ENCODE results near the gene ZNF587.
"Not testable (repeated sequence)": the region's sequence is repeated elsewhere in the genome, so short reads cannot be mapped to it uniquely, and the experiment has no call there.

ZNF587 gene

GRCh38 chr19:57823155-57823554 is 26.5 kb upstream of the ZNF587 start:
- DNase-seq (ENCODE audit: low spot score): not testable (repeated sequence)

DNA sequence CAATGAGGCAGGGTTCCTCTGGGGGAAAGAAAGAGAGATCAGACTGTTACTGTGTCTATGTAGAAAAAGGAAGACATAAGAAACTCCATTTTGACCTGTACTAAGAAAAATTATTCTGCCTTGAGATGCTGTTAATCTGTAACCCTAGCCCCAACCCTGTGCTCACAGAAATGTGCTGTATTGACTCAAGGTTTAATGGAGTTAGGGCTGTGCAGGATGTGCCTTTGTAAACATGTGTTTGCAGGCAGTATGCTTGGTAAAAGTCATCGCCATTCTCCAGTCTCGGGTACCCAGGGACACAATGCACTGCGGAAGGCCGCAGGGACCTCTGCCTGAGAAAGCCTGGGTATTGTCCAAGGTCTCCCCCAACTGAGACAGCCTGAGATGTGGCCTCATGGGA is 26.1 kb upstream of the ZNF587 start:
- not testable (repeated sequence) for DNase-seq (ENCODE audit: low spot score)

GRCh38 chr19:57825511-57825910 is 24.1 kb upstream of the ZNF587 start:
- no peak for DNase-seq (ENCODE audit: low spot score)

- no peak for DNase-seq (ENCODE audit: low spot score)
These were observed 20.3 kb upstream of the ZNF587 start for GRCh38 chr19:57829316-57829715.

DNA sequence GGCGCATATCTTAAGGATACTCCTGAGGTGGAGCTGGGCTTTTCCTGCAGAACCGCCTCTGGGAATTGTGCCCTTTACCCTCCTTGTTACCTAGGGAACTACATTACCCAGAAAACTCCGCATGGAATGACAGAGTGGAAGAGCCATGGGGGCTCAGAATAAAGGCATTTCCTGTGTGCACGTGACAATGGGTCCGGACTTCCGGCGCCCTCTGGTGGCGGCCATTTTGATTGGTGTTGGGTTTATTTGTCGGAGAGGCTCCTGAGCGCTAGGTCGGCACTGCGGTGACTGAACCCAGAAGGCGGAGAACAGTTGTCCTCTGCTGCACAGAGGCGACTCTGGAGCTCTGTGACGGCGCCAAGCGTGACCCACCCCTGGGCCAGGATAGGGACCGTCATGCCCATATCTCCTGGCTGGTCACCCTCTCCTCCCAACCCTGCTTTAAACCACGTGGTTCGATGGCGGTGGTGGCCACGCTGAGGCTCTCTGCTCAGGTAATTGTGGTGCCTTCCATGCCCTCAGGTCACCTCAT is 19.5 kb upstream of the ZNF587 start, which contains the start of gene ZNF587B:
Gene ZNF587B, plus strand, starts transcription at position 229 of the 532 bp plus-strand sequence. Its CDS starts 230 bp downstream, at position 459.
- DNase-seq (ENCODE audit: low spot score): peak; percentile 91

- not testable (repeated sequence) for DNase-seq (ENCODE audit: low spot score)
These were observed 12.7 kb upstream of the ZNF587 start for GRCh38 chr19:57836991-57837390.

DNA sequence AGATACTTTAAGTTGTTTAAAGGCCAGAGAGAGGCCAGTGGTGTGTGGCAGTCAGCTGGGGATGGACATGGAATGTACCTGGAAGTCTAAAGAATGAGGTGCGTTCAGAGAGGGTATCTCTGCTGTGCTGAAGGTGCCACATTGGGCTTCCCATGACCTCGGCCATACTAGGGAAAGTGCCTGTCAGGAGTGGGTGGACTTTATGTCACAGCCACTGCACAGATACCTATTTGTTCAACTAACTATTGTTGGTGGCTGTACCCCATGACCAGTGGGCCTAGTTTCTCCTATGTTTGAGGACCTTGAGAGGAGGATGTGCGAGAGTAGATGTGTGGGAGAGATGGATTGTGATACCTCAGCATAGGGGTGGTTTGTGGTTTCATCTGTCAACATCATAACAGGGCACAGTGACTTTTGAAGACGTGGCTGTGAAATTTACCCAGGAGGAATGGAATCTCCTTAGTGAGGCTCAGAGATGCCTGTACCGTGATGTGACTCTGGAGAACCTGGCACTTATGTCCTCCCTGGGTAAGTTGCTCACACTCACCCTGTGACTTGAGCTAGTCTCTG is 11.0 kb upstream of the ZNF587 start:
- not testable (repeated sequence) for DNase-seq (ENCODE audit: low spot score)

GRCh38 chr19:57841122-57841763 is 8.4 kb upstream of the ZNF587 start:
- no peak for DNase-seq (ENCODE audit: low spot score)

DNA sequence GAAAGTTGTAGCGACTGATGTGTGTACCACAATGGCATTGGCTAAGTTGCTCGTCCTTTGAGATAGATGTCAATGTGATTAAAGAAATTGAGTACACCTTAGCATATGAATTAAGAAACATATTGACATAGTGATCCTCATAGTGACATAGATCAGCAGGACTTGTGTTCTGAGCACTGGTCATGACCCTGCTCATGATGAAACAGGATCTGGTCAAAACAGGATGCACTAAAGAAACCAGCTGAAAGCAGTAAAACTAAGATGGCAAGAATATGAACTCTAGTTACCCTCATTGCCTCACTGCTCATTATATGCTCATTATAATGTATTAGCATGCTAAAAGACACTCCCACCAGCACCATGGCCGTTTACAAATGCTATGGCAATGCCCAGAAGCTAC is 2.5 kb upstream of the ZNF587 start:
- not testable (repeated sequence) for DNase-seq (ENCODE audit: low spot score)

- DNase-seq (ENCODE audit: low spot score): peak; percentile 40
These were observed 445 bp upstream of the ZNF587 start for GRCh38 chr19:57849162-57849665.

DNA sequence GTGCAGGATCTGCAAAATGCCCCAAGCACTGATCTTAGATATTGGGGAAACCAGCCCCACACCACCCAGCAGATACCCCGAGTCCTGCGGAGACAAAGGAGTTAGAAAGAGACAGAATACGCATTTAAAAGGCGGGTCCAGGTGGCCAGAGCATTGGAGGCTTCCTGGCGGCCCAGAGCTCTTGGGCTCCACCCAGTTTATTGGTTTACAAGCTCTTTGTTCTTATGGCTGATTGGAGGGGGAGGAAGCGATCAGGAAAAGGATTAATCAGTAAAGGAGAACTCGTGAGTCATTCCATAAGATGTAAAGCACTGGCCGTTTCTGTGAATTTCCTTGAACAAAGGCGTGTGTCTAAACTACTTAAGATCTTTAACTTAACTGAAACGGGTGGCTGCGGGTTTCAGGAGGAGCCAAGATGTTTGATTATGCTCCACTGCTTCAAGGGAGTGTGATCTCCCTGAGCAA is 926 bp downstream of the ZNF587 start:
- no peak for DNase-seq (ENCODE audit: low spot score)

GRCh38 chr19:57851812-57852603 is 2.3 kb downstream of the ZNF587 start:
- DNase-seq (ENCODE audit: low spot score): not testable (repeated sequence)

GRCh38 chr19:57854117-57854516 is 4.5 kb downstream of the ZNF587 start:
- not testable (repeated sequence) for DNase-seq (ENCODE audit: low spot score)

- not testable (repeated sequence) for DNase-seq (ENCODE audit: low spot score)
These were observed 12.7 kb downstream of the ZNF587 start for GRCh38 chr19:57862351-57862750.

DNA sequence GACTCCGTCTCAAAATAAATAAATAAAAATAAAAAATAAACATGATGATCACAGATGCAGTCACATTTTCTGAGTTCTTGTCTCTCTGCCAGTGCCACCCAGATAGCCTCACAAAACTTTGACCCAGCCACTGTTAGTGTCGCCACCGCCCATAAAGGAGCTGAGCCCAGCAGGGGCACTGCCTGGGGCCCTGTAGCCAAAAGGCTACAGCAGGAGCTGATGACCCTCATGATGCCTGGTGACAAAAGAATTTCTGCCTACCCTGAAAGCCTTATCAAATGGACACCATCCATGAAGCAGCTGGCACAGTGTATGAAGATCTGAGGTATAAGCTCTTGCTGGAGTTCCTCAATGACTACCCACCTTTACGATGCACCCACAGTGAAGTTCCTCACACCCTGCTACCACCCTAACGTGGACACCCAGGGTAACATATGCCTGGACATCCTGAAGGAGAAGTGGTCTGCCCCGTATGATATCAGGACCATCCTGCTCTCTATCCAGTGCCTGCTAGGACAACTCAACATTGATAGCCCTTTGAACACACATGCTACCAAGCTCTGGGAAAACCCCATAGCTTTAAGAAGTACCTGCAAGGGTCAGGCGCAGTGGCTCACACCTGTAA is 18.3 kb downstream of the ZNF587 start:
- no peak for DNase-seq (ENCODE audit: low spot score)

DNA sequence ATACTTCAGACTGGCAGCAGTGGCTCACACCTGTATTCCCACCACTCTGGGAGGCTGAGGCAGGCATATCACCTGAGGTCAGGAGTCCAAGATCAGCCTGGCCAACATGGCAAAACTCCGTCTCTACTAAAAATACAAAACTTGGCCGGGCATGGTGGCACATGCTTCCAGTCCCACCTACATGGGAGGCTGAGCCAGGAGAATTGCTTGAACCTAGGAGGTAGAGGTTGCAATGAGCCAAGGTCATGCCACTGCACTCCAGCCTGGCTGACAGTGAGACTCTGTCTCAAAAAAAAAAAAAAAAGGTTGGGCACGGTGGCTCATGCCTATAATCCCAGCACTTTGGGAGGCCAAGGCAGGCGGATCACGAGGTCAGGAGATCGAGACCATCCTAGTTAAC is 20.0 kb downstream of the ZNF587 start:
- DNase-seq (ENCODE audit: low spot score): not testable (repeated sequence)

DNA sequence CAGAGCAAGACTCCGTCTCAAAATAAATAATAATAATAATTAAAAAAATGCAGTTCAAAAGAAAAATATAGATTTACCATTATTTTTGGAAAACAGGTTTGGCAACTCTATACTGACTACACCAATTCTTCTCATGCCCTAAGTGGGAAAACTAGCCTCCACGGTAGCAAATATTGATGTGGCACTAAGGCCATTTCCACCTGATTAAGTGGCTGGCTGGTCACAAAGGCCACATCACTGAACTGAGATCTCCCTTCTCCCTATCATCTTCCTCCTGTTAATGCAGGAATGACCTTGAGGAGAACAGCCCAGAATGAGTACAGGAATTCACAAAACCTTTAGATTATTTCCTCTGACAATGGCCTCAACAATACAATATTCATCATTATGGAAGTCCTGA is 20.6 kb downstream of the ZNF587 start:
- DNase-seq (ENCODE audit: low spot score): no peak

- no peak for DNase-seq (ENCODE audit: low spot score)
These were observed 22.8 kb downstream of the ZNF587 start for GRCh38 chr19:57872450-57872849.

GRCh38 chr19:57873883-57874799 is 24.5 kb downstream of the ZNF587 start:
- not testable (repeated sequence) for DNase-seq (ENCODE audit: low spot score)

DNA sequence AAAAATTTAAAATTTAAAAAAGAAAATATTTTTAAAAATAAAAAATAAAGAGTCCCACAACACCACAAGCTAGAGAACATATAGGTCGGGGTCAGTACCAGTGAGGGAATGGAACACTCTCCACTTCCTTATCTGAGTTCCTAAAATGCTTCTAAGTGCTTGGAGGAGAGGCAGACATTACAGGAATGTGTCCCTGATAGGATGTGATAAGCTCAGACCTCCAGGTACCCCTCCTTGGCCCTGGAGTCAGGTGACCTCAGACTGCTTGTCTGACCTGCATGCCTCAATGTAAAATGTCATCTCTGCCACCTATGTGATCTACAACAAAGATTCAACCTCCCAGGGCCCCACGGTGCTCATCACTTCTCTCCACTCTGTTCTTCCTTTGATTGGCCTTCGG is 36.4 kb downstream of the ZNF587 start:
- DNase-seq (ENCODE audit: low spot score): no peak
